Upper lobe of right lung (tissue), 1 donor: Measurements from ENCODE around the gene ALDH5A1. TPM values are rescaled to one million over a fixed set of nuclear protein-coding genes. Genes with fewer than 3 reads are reported as not detected.
A peak's percentile ranks its signal among the peaks of the same experiment; 100 is the strongest.

Experiments
- ATAC-seq: fragments of 200-7000 bp; cut with Tn5 transposase; one replicate; pipeline ENCODE4 v1.9.1; 2020; ENCODE audit warnings: mild to moderate bottlenecking, moderate library complexity
- DNase-seq: peaks from one replicate; pipeline ENCODE4 v3.0.0-alpha.2; 2020
- H3K27ac ChIP-seq: fragments of 200-600 bp; one replicate; pipeline ENCODE4 v1.8.0; 2022
- H3K27me3 ChIP-seq: fragments of 200-600 bp; one replicate; pipeline ENCODE4 v1.8.0; 2022; ENCODE audit warnings: mild to moderate bottlenecking
- H3K36me3 ChIP-seq: fragments of 200-600 bp; one replicate; pipeline ENCODE4 v1.8.0; 2022
- H3K4me1 ChIP-seq: fragments of 200-600 bp; one replicate; pipeline ENCODE4 v1.8.0; 2022
- H3K4me3 ChIP-seq: fragments of 200-600 bp; one replicate; pipeline ENCODE4 v1.8.0; 2022; ENCODE audit warnings: mild to moderate bottlenecking
- H3K9me3 ChIP-seq: fragments of 200-600 bp; one replicate; pipeline ENCODE4 v1.8.0; 2022
- intact Hi-C: fragments of 100-400 bp; cut with DNase I; formaldehyde crosslinking; loops from one replicate; pipeline ENCODE4 v1.11.0; 2022
- total RNA-seq: library from RNA; stranded (reverse); fragmentation: NEBNext Ultra II Directional; extraction: Animal tissue kit (Norgen Biotek cat#: 25700); gene quantifications from one replicate; pipeline ENCODE4 v1.2.1, GENCODE V29; 2021
- TF ChIP-seq, protein P1 (sequence below): fragments of 200-600 bp; IDR thresholded peaks from one replicate; pipeline ENCODE4 v1.8.0; 2022; ENCODE audit warnings: antibody characterized with exemption
- donor health status: DM: no; HTN: yes; CAD: no; lungs with severe emphysema.

The ALDH5A1 gene
- total RNA-seq, 1 donor from 2014 or later = 15.5 TPM

DNA sequence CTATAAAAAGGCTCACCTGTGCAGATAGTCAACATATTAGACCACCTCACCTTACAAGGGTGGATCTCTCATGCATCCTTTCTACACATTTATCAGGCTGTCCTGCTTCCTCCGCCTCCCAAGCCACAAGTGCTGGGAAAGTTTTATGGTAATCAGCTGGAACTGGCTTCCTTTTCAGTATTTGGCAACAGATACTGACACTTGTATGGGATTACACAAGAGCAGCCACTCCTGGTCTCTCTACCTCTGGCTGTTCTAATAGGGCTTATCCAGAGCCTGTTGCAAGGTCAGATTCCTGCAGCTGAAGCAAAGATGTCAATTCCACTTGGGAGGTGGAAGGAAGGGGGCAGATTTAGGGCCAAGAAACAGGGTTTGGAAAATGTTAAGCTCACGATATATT, 4.9 kb upstream of the ALDH5A1 start:
- H3K36me3 ChIP-seq = no peaks in the 10 kb centered on the region
- H3K27ac ChIP-seq = no peak overlapping the region
- intact Hi-C loops = no loop called here
- no peaks in the 10 kb centered on the region for H3K27me3 ChIP-seq
- no peak overlapping the region for H3K4me3 ChIP-seq
- DNase-seq (no peak), ATAC-seq (peak; percentile 76)
- TF ChIP-seq, protein P1, sequence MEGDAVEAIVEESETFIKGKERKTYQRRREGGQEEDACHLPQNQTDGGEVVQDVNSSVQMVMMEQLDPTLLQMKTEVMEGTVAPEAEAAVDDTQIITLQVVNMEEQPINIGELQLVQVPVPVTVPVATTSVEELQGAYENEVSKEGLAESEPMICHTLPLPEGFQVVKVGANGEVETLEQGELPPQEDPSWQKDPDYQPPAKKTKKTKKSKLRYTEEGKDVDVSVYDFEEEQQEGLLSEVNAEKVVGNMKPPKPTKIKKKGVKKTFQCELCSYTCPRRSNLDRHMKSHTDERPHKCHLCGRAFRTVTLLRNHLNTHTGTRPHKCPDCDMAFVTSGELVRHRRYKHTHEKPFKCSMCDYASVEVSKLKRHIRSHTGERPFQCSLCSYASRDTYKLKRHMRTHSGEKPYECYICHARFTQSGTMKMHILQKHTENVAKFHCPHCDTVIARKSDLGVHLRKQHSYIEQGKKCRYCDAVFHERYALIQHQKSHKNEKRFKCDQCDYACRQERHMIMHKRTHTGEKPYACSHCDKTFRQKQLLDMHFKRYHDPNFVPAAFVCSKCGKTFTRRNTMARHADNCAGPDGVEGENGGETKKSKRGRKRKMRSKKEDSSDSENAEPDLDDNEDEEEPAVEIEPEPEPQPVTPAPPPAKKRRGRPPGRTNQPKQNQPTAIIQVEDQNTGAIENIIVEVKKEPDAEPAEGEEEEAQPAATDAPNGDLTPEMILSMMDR = no peak
- H3K4me1 ChIP-seq = peaks cover 9% of the 10 kb centered on the region
- no peaks in the 10 kb centered on the region for H3K9me3 ChIP-seq

- ATAC-seq = no peak
- Histone ChIP-seq H3K27ac (no peak overlapping the region), H3K4me1 (peaks cover 12% of the 10 kb centered on the region)
Measured at GRCh38 chr6:24490948-24491347, 3.8 kb upstream of the ALDH5A1 start.

GRCh38 chr6:24492475-24492874, 2.3 kb upstream of the ALDH5A1 start:
- Histone ChIP-seq H3K9me3 (no peaks in the 10 kb centered on the region), H3K4me1 (peaks cover 12% of the 10 kb centered on the region), H3K27me3 (no peaks in the 10 kb centered on the region), H3K4me3 (no peak overlapping the region), H3K27ac (no peak overlapping the region), H3K36me3 (no peaks in the 10 kb centered on the region)
- intact Hi-C loops = no loop called here
- DNase-seq (no peak), ATAC-seq (no peak)
- TF ChIP-seq, protein P1 = peak; percentile 25

More at GRCh38 chr6:24490948-24491347, 3.8 kb upstream of the ALDH5A1 start:
- intact Hi-C loops = no loop called here
- H3K4me3 ChIP-seq = no peak overlapping the region
- TF ChIP-seq, protein P1 = no peak
- no peaks in the 10 kb centered on the region for H3K27me3 ChIP-seq
- DNase-seq = no peak
- no peaks in the 10 kb centered on the region for H3K9me3 ChIP-seq
- H3K36me3 ChIP-seq = no peaks in the 10 kb centered on the region

GRCh38 chr6:24493945-24494820, 586 bp upstream of the ALDH5A1 start:
- H3K27ac ChIP-seq = peak overlapping the region; percentile 80

GRCh38 chr6:24497254-24497970, 2.6 kb downstream of the ALDH5A1 start:
- no peak overlapping the region for H3K4me3 ChIP-seq
- H3K4me1 ChIP-seq = peaks cover 12% of the 10 kb centered on the region
- intact Hi-C loops = no loop called here
- DNase-seq (no peak), ATAC-seq (no peak)
- H3K9me3 ChIP-seq = no peaks in the 10 kb centered on the region
- no peaks in the 10 kb centered on the region for H3K27me3 ChIP-seq
- no peak overlapping the region for H3K27ac ChIP-seq
- TF ChIP-seq, protein P1 = no peak
- peaks cover 2% of the 10 kb centered on the region for H3K36me3 ChIP-seq

More at GRCh38 chr6:24493945-24494820, 586 bp upstream of the ALDH5A1 start:
- Histone ChIP-seq H3K27me3 (no peaks in the 10 kb centered on the region), H3K4me1 (peaks cover 12% of the 10 kb centered on the region), H3K9me3 (no peaks in the 10 kb centered on the region), H3K36me3 (no peaks in the 10 kb centered on the region), H3K4me3 (peak overlapping the region; percentile 70)
- intact Hi-C loops = no loop called here
- TF ChIP-seq, protein P1 = peak; percentile 25
- ATAC-seq = no peak
- no peak for DNase-seq
